IPS-11a (cell line): ENCODE data around the gene USP43.
"Not testable (repeated sequence)": the region's sequence is repeated elsewhere in the genome, so short reads cannot be mapped to it uniquely, and the experiment has no call there.

ENCODE experiments used
- H3K4me3 ChIP-seq: one replicate; pipeline ENCODE4 v1.5.1; 2013; ENCODE audit warnings: low read depth, low read length, control low read depth

USP43 gene

DNA sequence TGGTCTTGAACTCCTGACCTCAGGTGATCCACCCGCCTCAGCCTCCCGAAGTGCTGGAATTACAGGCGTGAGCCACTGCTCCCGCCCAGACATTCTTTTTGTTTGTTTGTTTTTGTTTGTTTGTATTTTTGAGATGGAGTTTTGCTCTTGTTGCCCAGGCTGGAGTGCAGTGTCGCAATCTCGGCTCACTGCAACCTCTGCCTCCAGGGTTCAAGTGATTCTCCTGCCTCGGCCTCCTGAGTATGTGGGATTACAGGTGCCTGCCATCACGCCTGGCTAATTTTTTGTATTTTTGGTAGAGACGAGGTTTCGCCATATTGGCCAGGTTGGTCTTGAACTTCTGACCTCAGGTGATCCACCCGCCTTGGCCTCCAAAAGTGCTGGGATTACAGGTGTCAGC, 18.2 kb downstream of the USP43 start:
- not testable (repeated sequence) for H3K4me3 ChIP-seq

DNA sequence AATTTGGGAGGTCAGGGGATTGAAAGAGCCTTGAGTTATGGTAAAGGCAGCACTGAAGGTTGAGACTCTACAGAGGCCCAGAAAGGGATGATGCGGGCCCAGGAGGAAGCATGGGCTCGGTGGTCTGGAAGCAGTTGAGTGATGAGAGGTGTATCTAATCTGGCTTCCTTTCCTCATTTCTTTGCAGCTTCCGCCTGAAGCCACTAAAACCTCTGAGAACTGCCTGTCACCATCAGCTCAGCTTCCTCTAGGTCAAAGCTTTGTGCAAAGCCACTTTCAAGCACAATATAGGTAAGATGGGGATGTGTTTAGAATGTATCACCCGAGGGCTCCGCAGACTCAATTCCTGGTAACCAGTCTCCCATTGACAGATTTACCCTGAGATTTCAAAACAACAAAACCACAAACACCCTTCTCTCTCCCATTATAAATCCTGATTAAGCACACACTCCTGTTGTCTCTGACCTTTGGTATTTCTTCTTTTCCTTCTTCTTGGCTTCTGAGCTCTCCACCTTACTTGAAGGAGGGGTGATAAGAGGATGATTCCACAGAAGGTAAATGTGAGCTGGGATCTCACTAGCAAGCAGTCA, 21.2 kb downstream of the USP43 start:
- no peak overlapping the region for H3K4me3 ChIP-seq

DNA sequence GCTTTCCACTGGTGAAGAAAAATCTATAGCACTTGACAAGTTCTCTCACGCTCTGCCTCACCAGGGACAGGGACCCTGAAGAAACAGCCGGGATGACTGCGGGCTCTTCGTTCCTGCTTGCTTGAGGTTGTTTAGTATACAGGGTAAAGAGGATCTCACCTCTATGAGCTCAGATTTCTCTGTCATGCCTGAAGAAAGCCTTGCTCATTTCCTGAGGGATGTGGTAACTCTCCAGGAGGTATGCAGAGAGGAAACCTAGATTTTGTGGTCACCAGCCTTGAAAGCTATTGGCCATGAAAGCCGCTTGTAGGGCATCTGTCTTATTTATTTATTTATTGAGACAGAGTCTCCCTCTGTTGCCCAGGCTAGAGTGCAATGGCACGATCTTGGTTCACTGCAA, 23.2 kb downstream of the USP43 start:
- H3K4me3 ChIP-seq = no peak overlapping the region

DNA sequence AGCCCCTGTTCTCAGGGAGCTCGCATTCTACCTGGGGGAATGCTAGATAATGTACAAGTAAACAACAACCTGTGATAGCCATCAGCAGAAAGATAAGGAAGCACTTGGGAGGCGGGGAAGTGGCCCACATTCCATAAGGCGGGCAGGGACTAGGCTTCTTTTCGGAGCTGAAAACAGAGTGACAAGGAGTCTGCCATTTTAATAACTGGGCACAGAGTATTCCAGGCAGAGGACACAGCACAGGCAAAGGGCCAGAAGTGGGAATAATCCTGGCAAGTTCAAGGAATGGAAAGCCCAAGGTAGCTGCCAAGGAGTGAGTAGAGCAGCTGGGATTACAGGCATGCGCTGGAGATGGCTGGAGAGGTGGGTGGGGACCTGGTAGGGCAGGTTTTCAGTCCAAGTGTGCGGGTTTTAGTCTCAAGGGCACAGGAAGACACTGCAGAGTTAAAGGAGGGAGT, 24.3 kb downstream of the USP43 start:
- H3K4me3 ChIP-seq = no peak overlapping the region

DNA sequence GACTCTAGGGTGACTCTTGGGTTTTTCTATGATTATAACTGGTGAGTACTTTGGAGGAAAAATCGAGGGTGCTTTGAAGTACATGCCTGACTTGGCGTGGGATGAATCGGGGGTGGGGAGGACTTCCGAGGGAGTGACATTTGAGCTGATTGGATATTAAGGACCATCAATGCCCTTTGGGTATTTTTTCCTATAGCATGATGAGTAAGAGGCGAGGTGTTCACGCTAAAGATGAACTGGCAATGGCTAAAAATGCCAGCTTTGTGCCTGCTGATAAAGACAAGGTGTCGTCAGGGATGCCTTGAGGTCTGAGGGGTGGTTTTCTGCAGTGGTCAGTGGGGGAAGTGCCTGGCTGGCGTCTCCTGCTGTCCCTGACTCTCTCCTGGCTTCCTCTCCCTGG, 25.3 kb downstream of the USP43 start:
- no peak overlapping the region for H3K4me3 ChIP-seq

DNA sequence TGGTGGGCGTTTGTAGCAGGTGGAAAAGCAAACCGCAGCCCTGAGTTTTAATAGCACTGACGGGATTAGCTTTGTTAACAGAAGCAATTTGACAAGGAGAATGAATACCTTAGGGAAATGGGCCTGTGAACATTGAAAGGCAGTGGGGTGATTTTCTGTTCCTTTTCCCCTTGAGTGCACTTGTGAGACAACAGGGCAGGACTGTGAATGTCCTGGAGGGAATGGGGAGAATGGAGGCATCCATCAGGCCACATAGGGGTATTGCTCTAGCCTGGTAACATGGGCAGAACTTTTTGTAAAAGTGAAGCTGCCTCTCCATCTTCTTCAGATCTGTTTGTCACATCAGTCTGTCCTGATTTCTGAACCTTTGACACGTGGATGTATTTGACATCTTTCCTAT, 26.2 kb downstream of the USP43 start:
- H3K4me3 ChIP-seq = no peak overlapping the region

DNA sequence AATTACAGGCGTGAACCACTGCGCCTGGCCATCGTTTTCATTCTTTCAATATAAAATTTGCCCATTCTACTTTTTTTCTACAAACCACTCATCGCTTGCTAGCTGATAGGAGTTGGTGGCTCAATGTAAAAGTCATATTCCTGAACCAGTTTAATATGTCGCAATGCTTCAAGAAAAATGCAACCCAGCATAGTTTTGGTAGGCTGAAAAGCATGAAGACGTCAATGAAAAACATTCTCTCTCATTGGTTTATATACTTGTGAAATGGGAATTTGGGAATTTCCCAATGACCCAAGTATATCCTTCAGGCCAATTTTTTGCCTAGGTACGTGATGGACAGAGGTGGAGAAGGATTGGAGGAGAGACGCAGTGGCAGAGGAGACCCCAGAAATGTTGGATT, 26.9 kb downstream of the USP43 start:
- H3K4me3 ChIP-seq = no peak overlapping the region

DNA sequence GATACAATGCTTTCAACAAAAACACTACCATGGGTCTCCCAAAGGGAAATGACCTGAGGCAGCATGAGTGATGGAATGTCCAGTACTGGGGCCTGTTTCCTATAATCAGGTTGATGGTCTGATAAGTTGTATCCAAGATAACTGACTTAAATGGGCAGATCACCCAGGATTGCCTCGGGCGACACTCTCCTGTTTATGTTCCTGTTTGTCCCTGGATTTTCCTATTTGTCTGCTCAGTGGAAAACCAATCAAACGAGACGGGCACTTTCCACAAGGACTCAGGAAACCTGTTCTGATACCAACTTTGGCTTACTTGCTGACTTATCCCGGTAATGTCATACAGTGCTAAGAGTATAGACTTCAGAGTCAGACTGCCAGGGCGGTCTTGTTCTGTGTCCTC, 27.4 kb downstream of the USP43 start:
- no peak overlapping the region for H3K4me3 ChIP-seq

DNA sequence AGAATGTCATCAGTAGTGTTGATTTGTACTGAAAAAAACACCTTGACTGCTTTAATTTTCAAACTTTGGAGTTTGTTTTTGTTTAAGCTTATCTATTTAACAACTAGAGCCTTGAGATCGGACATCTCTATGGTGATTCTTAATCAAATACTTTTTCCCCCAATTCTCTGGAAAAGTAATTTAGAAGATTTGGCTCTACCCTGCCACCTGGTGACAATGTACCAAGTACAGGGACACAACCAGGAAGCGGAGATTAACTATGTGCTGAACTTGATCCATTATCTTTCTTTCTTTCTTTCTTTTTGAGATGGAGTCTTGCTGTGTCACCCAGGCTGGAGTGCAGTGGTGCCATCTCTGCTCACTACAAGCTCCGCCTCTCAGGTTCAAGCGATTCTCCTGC, 30.8 kb downstream of the USP43 start:
- no peak overlapping the region for H3K4me3 ChIP-seq

DNA sequence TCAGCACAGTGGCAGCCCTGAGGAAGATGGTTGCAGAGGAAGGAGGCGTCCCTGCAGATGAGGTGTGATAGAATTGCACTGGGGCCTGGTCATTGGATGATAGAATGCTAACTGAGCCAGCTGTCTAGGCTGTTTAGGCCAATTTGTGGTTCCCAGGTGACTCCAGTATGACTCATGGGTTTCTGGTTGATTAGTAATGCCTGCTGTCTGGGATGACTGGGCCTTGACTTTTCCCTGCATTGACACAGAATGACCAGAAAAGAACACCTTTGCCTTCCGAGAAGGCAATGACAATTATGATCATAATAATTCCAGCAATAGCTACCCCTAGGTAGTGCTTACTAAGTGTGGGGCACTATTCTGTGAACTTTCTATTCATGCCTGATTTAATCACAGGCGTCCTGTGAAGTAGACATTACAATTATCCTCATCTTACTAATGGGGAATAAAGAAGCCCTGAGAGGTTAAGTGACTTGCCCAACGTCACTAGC, 31.5 kb downstream of the USP43 start:
- no peak overlapping the region for H3K4me3 ChIP-seq

DNA sequence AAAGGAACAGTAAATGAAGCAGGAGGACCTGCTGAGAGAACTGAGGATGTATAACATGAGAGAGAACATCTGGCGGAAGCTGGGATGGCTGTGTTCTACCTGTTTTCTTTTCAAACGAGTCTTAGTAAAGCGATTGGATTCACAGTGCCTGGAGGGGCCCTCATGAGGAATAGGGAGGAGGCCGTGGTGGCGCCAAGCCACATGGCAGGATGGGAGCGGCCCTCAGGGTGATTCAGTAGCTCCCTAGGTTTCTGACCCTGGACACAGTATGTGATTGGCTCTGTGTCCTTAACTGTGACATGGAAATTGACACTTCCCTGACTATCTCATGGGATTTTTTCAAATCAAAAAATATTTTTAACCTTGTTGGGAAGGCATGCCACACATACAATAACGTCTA, 32.1 kb downstream of the USP43 start:
- H3K4me3 ChIP-seq = no peak overlapping the region

DNA sequence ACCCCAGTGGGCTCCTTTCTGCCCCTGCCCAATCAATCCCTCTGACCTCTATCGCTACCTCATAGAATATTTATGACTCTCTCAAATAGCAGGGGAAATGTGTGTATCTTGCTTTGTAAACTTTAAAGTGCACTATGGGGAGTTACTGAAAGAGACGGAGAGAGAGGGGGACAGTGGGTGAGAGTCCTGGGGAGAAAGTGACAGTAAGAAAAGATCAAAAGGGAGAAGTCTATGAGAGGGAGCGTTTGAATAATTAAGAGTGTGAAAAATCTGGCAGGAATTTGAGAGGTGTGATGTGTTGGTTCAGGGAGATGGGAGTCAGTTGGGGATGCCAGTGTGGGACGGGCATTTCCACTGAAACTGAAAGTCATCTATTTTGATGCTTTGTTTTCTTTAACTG, 32.6 kb downstream of the USP43 start:
- H3K4me3 ChIP-seq = no peak overlapping the region

DNA sequence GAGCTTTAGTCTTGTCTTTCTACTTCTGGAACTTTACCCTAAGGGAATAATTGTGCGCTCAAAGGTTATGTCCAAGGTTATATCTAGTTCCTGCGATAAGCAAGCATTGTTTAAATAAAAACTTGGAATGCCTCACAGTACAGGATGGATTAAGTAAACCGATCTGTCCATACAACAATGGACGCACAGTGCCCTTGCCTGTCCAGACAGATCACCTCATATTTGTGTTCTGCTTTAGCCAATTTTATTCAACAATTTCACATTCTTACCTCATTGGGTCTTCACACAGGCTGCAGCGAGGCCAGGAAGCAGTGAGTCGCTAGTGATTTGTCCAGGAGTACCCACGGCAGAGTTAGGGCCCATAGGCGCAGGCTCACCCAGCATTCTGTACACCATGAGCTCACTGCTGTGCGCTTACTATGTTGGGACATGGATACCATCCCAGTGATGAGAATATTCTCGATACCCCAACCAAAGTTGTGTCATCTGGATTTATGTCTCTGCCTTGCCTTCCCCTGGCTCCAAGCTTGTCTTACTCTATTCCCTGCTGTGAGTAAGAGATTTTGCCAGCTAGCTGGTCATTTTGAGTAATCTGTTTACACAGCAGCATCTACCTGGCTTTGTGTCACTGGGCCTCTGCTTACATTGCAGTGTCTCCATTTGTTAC, 39.8 kb downstream of the USP43 start:
- H3K4me3 ChIP-seq = no peak overlapping the region

DNA sequence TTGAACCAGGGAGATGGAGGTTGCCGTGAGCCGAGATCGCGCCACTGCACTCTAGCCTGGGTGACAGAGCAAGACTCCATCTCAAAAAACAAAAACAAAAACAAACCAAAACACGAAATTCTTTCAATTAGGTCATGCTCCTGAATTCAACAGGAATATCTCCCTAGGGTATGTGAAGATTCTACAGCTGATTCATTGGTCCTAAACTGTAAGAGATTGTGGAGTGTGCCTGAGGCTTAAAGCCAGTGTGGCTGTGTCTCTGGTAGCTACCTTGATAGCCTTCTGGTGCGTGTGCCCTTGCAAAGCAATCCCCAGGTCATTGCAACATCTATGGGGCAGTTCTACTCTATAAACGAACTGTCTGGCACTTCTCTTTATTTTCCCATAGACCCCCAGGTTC, 48.4 kb downstream of the USP43 start:
- no peak overlapping the region for H3K4me3 ChIP-seq

DNA sequence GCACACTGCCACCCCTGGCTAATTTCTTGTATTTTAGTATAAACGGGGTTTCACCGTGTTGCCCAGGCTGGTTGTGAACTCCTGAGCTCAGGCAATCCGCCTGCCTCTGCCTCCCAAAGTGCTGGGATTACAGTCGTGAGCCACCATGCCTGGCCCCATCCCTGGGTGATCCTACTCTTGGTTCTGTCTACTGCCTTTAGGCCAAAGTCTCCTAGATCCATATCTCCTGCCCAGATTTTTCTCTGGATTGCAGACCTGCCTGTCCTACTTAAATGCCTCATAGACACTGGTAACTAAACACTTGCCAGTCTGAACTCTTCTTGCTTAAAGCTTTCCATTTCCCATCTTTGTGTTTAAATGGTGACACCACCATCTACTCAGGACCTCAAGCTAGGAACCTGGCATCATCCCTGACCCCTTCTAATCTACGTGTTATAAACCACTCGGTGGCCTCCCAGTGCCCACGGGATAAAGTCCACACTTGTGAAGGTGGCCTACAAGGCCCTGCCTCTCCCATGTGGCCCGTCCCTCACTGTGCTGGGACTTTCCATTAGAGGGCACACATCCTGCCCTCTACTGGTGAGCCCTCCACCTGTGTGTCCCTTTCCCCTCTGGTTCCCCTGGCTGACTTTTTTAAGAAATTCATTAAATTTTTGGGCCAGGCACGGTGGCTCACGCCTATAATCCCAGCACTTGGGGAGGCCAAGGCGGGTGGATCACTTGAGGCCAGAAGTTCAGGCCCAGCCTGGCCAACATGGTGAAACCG, 51.1 kb downstream of the USP43 start:
- no peak overlapping the region for H3K4me3 ChIP-seq

DNA sequence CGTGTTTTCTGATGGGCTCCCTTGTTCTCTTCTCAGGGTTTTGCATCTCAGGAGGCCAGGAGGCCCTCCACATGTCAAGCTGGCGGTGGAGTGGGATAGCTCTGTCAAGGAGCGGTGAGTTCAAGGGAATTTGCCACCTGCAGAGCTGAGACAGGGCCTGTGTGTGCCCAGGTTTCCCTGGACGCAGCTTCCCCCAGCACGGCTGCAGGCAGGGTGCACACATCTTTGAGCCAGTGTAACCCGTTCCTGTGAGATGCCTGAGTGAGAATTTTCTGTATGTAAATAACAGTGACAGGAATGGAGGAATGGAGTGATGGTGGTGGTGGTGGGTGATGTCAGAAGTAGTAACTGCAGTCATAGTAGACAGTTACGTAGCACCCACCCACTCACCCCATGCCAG, 54.8 kb downstream of the USP43 start:
- no peak overlapping the region for H3K4me3 ChIP-seq

DNA sequence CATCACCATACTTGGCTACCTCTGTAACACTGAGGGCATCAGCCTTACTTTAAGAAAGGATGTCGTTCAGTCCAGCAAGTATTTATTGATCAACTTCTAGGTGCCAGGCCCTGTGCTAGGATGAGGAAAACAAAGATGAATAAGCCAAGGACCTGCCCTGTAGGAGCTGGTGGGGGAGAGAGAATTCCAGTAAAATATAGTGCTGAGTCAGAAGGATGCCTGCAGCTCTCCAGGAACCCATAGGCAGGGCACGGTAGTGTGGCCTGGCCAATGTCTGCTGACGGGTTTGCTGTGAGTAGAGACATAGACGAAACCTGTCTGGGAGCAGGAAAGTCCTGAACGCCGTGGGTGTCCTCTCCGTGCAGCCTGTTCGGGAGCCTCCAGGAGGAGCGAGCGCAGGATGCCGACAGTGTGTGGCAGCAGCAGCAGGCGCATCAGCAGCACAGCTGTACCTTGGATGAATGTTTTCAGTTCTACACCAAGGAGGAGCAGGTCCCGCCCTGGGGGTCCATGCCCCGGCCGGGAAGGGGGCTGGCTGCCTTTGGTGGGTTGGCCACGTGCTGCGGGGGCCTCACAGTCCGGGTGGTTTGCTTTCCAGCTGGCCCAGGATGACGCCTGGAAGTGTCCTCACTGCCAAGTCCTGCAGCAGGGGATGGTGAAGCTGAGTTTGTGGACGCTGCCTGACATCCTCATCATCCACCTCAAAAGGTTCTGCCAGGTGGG, 55.6 kb downstream of the USP43 start:
- H3K4me3 ChIP-seq = no peak overlapping the region

DNA sequence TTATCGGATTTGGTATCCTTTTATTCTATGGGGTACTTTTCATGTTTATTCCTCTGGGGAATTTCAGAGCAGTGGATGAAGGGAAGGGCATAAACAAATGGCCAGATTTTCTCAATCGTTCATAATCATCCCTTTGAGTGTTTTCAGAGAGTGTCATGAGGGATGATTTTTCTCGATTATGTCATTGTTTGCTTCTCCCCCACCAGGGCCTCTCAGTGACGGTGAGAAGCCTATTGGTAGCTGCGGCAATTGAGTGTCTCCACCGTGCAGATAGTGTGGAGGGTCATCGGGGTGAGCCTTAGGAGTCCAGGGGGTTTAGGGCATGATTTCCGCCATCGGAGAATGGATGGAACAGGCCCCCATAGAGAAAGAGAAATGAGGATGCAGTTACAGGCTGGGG, 57.2 kb downstream of the USP43 start:
- no peak overlapping the region for H3K4me3 ChIP-seq

DNA sequence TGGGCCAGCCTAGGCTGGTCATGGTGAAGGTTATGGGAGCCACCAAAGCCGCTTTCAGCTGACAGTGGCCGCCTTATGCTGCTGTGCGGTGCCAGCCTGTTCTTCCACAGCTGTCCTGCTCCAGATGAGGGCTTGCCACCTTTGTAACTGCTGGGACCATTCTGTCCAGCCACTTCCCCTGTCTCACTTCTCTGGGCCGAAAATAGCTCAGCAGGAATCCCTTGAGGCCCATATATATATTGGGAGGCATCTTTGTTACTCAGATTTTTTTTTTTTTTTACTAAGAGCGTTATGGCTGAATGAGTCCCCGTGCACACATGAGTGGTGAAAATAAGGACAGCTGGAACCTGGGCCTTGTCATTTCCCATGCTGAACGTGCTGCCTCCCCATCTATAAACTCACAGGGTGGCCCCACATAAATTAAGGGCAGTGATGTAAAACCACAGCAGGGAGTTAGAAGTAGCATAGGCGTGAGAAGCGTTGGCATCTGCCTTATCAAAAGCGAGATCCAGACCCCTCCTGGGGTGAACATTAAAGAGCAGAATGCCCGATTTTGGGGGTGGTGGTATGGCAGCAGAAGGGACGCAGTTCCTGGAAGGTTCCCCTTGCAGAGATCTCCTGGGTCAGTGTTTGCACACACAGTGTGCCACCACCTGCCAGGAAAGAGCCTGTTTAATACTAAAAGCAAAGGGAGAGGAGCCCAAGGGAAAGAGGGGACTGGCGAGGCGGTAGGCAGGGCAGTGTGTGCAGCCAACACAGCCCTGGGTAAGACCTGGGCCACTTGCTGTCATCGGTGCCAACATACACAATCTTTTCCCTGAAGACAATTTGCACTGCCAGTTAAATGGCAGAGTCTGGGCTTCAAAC, 57.8 kb downstream of the USP43 start:
- no peak overlapping the region for H3K4me3 ChIP-seq

DNA sequence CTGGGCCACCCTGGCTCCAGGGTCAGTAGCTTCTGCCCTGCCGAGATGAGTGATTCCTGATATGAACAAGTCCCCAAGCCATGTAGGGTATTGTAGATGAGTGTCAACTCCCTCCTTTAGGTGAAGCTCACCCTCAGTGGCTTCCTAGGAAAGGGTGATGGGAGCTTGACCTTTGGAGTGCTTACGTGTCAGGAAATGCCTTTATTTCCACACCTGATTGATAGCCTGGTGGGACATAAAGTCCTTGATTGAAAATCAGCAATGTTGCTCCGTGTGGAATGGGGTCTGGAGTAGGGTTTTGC, 58.4 kb downstream of the USP43 start:
- no peak overlapping the region for H3K4me3 ChIP-seq

DNA sequence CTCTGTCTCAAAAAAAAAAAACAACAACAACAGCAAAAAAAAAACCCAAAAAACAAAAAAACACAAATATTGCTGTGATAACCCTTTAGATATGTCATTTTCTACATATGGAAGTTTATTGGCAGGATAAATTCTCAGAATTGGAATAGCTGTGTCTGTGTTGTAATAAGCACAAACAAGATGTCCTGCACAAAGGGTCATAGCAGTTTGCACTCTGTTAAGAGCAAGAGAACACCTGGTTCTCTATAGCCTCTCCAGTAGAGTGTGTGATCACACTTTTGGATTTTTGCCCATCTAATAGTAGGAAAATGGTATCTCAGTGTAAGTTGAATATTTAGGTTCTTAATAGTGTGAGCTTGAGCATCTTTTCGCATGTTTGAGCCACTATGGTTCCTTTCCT, 60.4 kb downstream of the USP43 start:
- no peak overlapping the region for H3K4me3 ChIP-seq
